Lower leg skin (tissue), 4 donors: ENCODE measurements around the gene SGCG. TPM values are rescaled to one million over a fixed set of nuclear protein-coding genes. Genes with fewer than 3 reads are reported as not detected.

Experiments
- DNase-seq, 2 donors: peaks; one replicate each; pipeline ENCODE4 v3.0.0-alpha.2; 2019; ENCODE audit warnings: low spot score in 2 of 2
- H3K4me3 ChIP-seq: fragments of 200-600 bp; sonication (generic); 2 replicates; pipeline ENCODE4 v1.5.1; 2017; ENCODE audit warnings: mild to moderate bottlenecking, low read depth; ENCODE audit not compliant: poor library complexity, severe bottlenecking
- POLR2A ChIP-seq, 2 donors: fragments of 450-650 bp; IDR thresholded peaks; one replicate each; pipeline ENCODE4 v1.6.1; 2016 to 2017; ENCODE audit warnings: antibody characterized with exemption in 2 of 2, mild to moderate bottlenecking in 1 of 2, moderate library complexity in 1 of 2
- WGBS, 2 donors: methylation state at CpG; one replicate each; pipeline ENCODE4 v1.1.5; 2018; 5-methylcytosine and 5-hydroxymethylcytosine counted together
- intact Hi-C: fragments of 100-400 bp; cut with DNase I; formaldehyde crosslinking; loops from one replicate; pipeline ENCODE4 v1.15.0; 2023; ENCODE audit warnings: low total_unique reads
- total RNA-seq, 4 donors: library from RNA; depleted of rRNA; stranded (reverse); fragments of >200 nt; gene quantifications; one replicate each; pipeline ENCODE4 v1.1.0, GENCODE V29; 2016
- TF ChIP-seq, protein P1 (sequence below), 3 donors: fragments of 450-650 bp; IDR thresholded peaks; one replicate each; pipeline ENCODE4 v1.5.1; 2016; ENCODE audit warnings: antibody characterized with exemption in 3 of 3, mild to moderate bottlenecking in 3 of 3, moderate library complexity in 2 of 3

SGCG gene
- total RNA-seq, 4 donors from 2014 or later: 0.72 to 2.3 (median 0.90) TPM

DNA sequence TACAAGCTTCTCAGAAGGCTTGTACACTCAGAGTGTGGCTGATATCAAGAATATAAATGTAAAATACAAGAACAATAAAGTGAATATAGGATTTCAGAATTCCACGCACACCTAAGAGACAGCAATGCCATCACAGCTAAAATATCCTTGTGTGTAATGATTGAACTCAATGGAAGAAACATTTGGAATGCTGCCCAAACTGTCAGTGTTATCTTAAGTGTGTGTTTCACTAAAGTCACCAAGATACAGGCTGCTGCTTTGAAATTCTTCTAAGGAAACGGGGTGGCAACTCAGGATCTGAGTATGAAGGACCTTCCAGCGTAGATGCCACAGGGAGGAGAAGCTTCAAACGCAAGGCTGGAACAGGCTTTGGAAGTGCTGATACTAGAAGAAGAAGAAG lies 86.8 kb downstream of the SGCG start:
- no peak overlapping the region for H3K4me3 ChIP-seq
- WGBS, 2 donors: 77 to 81% methylated on average over 4 of the region's 4 CpGs
- TF ChIP-seq, protein P1, sequence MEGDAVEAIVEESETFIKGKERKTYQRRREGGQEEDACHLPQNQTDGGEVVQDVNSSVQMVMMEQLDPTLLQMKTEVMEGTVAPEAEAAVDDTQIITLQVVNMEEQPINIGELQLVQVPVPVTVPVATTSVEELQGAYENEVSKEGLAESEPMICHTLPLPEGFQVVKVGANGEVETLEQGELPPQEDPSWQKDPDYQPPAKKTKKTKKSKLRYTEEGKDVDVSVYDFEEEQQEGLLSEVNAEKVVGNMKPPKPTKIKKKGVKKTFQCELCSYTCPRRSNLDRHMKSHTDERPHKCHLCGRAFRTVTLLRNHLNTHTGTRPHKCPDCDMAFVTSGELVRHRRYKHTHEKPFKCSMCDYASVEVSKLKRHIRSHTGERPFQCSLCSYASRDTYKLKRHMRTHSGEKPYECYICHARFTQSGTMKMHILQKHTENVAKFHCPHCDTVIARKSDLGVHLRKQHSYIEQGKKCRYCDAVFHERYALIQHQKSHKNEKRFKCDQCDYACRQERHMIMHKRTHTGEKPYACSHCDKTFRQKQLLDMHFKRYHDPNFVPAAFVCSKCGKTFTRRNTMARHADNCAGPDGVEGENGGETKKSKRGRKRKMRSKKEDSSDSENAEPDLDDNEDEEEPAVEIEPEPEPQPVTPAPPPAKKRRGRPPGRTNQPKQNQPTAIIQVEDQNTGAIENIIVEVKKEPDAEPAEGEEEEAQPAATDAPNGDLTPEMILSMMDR (IDR thresholded peaks at IDR 0.05): no peak
- TF ChIP-seq POLR2A (IDR thresholded peaks at IDR 0.05): no peak
- intact Hi-C loops: no loop called here
- no peak for DNase-seq

DNA sequence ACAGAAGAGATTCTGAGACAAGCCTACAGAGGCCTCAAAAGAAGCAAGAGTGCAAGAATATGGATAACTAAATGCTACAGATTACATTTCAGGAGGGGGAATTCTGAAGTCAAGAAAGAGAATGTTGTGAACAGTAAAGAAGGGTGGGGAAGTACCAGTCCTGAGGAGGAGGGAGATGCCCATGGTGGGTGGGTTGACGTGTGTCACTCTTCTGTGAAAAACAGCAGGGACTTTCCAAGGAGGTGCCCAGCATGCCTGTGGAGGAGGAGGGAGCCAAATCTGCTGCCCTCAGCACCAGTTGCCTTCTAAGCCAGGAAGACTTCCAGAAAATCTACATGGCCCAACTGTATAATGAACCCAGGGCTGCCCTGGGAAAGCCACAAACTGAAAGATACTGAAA lies 87.7 kb downstream of the SGCG start:
- WGBS, 2 donors: 27 to 29% methylated on average over 1 of the region's 1 CpG
- TF ChIP-seq, protein P1 (IDR thresholded peaks at IDR 0.05): no peak
- TF ChIP-seq POLR2A (IDR thresholded peaks at IDR 0.05): no peak

DNA sequence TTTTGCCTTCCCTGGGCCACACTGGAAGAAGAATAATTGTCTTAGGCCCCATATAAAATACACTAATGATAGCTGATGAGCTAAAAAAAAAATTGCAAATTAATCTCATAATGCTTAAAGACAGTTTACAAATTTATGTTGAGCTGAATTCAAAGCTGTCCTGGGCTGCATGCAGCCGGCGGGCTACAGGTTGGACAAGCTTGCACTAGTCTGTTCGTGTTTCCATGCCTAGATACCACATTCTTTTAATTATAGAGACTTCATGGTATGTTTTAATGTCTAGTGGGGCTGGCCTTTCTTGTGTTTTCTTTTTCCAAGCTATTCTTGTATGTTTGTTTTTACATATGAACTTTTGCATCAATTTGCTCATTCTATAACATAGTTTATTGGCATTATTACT lies 90.6 kb downstream of the SGCG start:
- WGBS, 2 donors: 79 to 87% methylated on average over 3 of the region's 3 CpGs

More for the DNA sequence above, 87.7 kb downstream of the SGCG start:
- no peak for DNase-seq
- no peak overlapping the region for H3K4me3 ChIP-seq
- intact Hi-C loops: no loop called here

DNA sequence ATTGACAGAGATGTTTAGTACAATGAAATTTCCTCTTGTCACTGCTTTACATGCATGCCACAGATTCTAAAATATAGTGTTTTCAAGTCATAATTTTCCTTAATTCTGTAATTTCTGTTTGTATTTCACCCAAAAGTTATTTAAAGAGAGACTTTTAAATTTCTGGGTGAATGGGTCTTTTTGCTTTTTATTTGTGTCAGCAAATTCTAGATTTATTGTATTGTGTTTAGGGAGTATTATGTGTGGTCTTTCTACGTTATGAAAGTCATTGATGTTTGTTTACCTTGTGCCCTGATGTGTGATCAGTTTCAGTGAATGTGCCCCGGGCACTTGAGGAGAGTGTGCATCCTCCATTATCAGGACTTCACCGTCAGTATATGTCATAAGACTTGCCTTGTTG lies 92.7 kb downstream of the SGCG start:
- intact Hi-C loops: no loop called here

More for the DNA sequence above, 90.6 kb downstream of the SGCG start:
- DNase-seq: no peak
- TF ChIP-seq, protein P1 (IDR thresholded peaks at IDR 0.05): no peak
- no peak for TF ChIP-seq POLR2A (IDR thresholded peaks at IDR 0.05)
- intact Hi-C loops: no loop called here
- no peak overlapping the region for H3K4me3 ChIP-seq

DNA sequence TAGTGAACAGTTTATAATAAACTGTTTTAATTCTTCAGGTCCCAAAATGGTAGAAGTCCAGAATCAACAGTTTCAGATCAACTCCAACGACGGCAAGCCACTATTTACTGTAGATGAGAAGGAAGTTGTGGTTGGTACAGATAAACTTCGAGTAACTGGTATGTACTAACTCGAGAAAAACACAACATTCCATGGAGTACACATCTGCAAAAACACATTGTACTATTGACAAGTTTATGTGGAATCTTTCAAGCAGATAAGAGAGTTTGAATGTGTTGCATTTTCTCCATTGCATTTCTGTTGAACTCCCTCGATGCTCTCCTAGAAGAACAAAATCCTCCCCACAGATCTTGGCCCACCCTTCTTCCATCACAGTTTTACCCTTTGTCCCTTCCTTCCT lies 98.5 kb downstream of the SGCG start:
- TF ChIP-seq, protein P1 (IDR thresholded peaks at IDR 0.05): no peak
- no peak for TF ChIP-seq POLR2A (IDR thresholded peaks at IDR 0.05)
- DNase-seq: no peak
- intact Hi-C loops: no loop called here
- H3K4me3 ChIP-seq: no peak overlapping the region
- 79 to 83% methylated on average over 5 of the region's 5 CpGs for WGBS, 2 donors

More for the DNA sequence above, 92.7 kb downstream of the SGCG start:
- no peak overlapping the region for H3K4me3 ChIP-seq
- WGBS, 2 donors: 65 to 78% methylated on average over 3 of the region's 3 CpGs
- TF ChIP-seq, protein P1 (IDR thresholded peaks at IDR 0.05): no peak
- no peak for TF ChIP-seq POLR2A (IDR thresholded peaks at IDR 0.05)
- no peak for DNase-seq

DNA sequence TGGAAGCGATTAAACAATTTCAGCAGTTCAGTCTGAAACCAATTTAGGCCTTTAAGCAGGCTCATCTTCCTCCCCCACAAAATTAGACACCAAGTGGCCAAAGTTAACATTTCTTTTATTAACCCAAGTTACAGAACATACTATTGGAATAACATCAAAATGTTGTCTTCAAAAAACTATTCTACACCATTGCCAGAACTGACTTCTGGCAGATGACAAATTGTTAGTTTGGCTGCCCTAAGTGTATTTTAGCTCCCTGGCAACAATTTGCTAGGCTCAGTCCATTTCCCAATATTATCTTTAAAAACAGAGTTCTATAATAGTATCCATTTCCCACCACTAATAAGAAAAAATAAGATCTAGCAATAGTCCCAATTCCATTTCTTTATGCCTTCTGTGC lies 107.8 kb downstream of the SGCG start:
- no peak for DNase-seq
- no peak overlapping the region for H3K4me3 ChIP-seq
- intact Hi-C loops: no loop called here
- TF ChIP-seq POLR2A (IDR thresholded peaks at IDR 0.05): no peak
- TF ChIP-seq, protein P1 (IDR thresholded peaks at IDR 0.05): no peak
- 69 to 71% methylated on average over 1 of the region's 1 CpG for WGBS, 2 donors
